GOT3 (cell line): ENCODE measurements around the gene OR4F6.

Source experiments
- DNase-seq: peaks from one replicate; lab custom pipeline; 2025; ENCODE audit warnings: mixed read lengths; lab: John Stamatoyannopoulos, UW

The OR4F6 gene

GRCh38 chr15:101804941-101805340 is 1.6 kb downstream of the OR4F6 start:
- DNase-seq: no peak

- DNase-seq: no peak
These were observed 2.5 kb downstream of the OR4F6 start for GRCh38 chr15:101805605-101806345.

GRCh38 chr15:101807345-101807945 is 4.1 kb downstream of the OR4F6 start:
- DNase-seq: no peak

- DNase-seq: no peak
These were observed 4.9 kb downstream of the OR4F6 start for GRCh38 chr15:101808201-101808600.

- no peak for DNase-seq
These were observed 7.1 kb downstream of the OR4F6 start for GRCh38 chr15:101810456-101810855.

- DNase-seq: no peak
These were observed 7.6 kb downstream of the OR4F6 start for GRCh38 chr15:101810876-101811275.

- no peak for DNase-seq
These were observed 8.6 kb downstream of the OR4F6 start, which contains the start of gene OR4F15 for GRCh38 chr15:101811902-101812301. Gene OR4F15 (plus strand): TSS chr15:101812202. CDS start chr15:101818187, 5,985 bp downstream.

- no peak for DNase-seq
These were observed 10.7 kb downstream of the OR4F6 start for GRCh38 chr15:101813803-101814534.

- no peak for DNase-seq
These were observed 17.5 kb downstream of the OR4F6 start for GRCh38 chr15:101820781-101821180.

GRCh38 chr15:101827257-101827656 is 23.9 kb downstream of the OR4F6 start:
- DNase-seq: no peak

GRCh38 chr15:101828774-101829173 is 25.5 kb downstream of the OR4F6 start:
- no peak for DNase-seq

GRCh38 chr15:101841656-101842055 is 38.3 kb downstream of the OR4F6 start:
- DNase-seq: no peak

- DNase-seq: no peak
These were observed 41.6 kb downstream of the OR4F6 start for GRCh38 chr15:101844916-101845315.

GRCh38 chr15:101852356-101852755 is 49.0 kb downstream of the OR4F6 start:
- DNase-seq: no peak
